Astrocyte of the spinal cord (primary cell): ENCODE data around the gene GJD3.

Experiments used
- DNase-seq: peaks from one replicate; pipeline ENCODE4 v3.0.0; 2011; ENCODE audit warnings: low read depth, low spot score
- H3K4me3 ChIP-seq: 2 replicates; pipeline ENCODE4 v1.5.1; 2011; ENCODE audit warnings: low read depth, mild to moderate bottlenecking, low read length, moderate library complexity
- CTCF ChIP-seq: IDR thresholded peaks from 2 replicates; pipeline ENCODE4 v1.5.1; 2012; ENCODE audit warnings: low read depth, mild to moderate bottlenecking, low read length, inconsistent platforms
- in situ Hi-C: cut with HindIII; loops from 2 replicates; pipeline ENCODE4 v1.10.0; 2017; ENCODE audit warnings: low sequenced_read_pairs

GJD3 gene

GRCh38 chr17:40326014-40326831, 38.3 kb downstream of the GJD3 start:
- no peak overlapping the region for H3K4me3 ChIP-seq
- TF ChIP-seq CTCF, result no peak

DNA sequence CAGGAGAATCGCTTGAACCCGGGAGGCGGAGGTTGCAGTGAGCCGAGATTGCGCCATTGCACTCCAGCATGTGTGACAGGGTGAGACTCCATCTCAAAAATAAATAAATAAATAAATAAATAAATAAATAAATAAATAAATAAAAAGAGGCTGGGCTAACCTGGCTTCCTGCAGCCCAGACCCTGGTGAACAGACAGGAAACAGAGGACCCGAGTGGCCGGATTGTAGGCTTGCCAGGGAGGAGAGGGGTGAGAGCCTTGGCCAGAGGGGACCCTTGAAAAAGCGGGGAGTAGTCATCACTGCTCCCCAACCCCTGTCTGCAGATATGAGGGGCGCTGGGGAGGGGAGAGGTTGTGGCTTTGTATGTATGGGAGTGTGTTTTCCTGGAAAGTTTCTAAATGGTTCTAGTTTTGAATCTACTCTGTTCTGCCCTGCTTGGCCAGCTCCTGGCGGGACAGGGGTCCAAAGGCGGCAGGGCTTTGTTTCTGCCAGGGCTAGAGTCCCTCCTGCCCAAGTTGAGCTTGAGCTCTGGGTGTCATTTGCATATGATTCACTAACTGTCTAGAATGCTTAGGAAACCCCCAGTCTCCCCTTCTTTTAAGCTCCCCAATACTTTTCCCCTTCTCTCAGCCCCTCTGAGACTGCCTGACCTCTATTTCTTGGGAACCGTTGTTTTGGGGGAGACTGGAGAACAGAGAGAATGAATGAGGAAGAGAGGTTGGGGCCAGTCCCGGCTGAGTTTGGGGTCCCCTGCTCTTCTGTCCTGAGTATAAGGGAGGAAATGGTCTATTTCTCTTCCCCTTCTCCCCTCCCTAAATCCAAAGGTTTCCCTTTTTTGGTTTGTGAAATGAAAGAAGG, 39.2 kb downstream of the GJD3 start:
- DNase-seq, result no peak
- no peak for TF ChIP-seq CTCF
- no peak overlapping the region for H3K4me3 ChIP-seq
- in situ Hi-C loops, result no loop called here

More at GRCh38 chr17:40326014-40326831, 38.3 kb downstream of the GJD3 start:
- DNase-seq, result no peak
- in situ Hi-C loops, result no loop called here

DNA sequence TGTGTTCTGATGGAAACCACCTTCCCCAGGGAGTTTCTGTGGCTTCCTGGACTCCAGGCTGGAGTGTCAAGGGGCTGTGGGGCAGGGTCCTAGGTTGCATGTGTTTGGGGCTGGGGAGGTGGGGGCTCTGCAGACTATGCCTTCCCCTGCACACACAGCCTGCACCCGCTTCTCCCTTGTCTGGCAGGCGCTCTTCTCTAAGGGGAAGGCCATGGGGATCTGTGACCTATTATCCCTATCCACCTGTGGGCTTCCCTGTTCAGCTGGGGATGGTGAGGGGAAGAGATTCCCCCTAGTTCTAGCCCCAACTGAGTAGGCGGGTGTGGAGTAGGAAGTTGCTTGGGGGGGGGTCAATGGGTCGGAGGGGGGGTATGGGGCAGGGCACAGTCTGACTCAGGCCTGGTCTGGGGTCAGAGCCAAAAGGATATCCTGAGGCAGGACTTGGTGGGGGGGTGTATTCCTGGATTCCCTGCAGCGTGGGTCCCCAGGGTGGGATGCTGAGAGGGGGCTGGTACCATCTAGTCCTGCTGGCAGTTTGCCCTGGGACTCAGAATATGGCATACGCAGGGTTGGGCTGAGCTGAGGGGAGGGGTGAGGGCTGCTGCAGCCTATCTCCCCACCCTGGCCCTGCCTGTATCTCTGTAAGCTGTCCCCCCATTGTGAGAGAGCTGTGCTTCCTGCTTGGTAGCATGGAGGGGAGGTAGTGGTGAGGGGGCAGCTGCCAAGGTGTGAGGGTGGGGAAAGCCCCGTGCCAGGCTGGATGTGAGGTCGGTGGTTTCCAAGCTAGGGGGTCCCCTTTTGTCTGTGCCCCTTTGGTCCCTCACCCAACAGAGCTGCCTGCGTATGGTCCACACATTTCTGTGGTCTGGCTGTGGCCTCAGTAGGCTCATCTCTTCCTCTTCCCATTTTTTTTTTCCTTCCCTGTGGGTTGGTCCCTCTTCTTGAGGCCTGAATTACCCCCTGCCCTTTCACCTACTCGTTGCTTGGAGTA, 40.9 kb downstream of the GJD3 start:
- no peak for TF ChIP-seq CTCF
- DNase-seq, result no peak
- H3K4me3 ChIP-seq, result no peak overlapping the region
- in situ Hi-C loops, result no loop called here

- H3K4me3 ChIP-seq, result peak overlapping the region; percentile 16
- peak; percentile 84 for DNase-seq
- TF ChIP-seq CTCF, result no peak
- in situ Hi-C loops, result no loop called here
Observed at GRCh38 chr17:40322358-40323315, 41.9 kb downstream of the GJD3 start.

DNA sequence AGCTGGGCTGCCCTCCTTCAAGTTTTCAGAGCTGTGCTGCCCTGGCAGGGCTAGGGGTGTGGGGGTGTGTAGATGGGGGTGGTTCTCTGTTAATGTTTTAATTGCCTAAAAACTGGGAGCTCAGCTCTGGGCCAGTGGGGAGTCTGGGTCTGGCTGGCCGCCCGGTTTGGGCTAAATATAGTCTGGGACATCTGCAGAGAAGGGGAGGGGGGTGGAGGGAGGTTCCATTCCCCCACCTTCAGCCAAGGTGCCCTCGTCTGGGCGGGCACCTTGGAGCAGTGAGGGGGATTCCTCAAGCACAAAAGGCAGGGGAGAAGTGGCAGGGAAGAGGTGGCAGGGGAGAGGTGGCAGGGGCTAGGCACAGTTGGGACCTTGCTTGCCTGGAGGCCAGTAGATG, 42.6 kb downstream of the GJD3 start:
- no peak for DNase-seq
- no peak for TF ChIP-seq CTCF
- no peak overlapping the region for H3K4me3 ChIP-seq
- in situ Hi-C loops, result no loop called here
